C4-2B (cell line): Measurements from ENCODE around the gene PPIF.

Experiments used
- H3K27ac ChIP-seq: fragments of 450-650 bp; 2 replicates; pipeline ENCODE4 v1.5.1; 2017
- CTCF ChIP-seq: fragments of 450-650 bp; conservative IDR thresholded peaks from 2 replicates; pipeline ENCODE4 v1.5.1; 2017; ENCODE audit warnings: mild to moderate bottlenecking
- ZFX ChIP-seq: fragments of 450-650 bp; IDR thresholded peaks from 2 replicates; pipeline ENCODE4 v1.6.1; 2017

Gene PPIF

GRCh38 chr10:79351332-79351731, 4.1 kb downstream of the PPIF start:
- no peak for TF ChIP-seq CTCF
- TF ChIP-seq ZFX = no peak
- H3K27ac ChIP-seq = no peak overlapping the region

GRCh38 chr10:79352035-79352877, 5.0 kb downstream of the PPIF start:
- TF ChIP-seq CTCF (no peak), ZFX (no peak)

GRCh38 chr10:79353000-79353406, 5.7 kb downstream of the PPIF start:
- TF ChIP-seq ZFX (no peak), CTCF (no peak)

More at GRCh38 chr10:79352035-79352877, 5.0 kb downstream of the PPIF start:
- no peak overlapping the region for H3K27ac ChIP-seq

GRCh38 chr10:79353726-79354125, 6.5 kb downstream of the PPIF start:
- TF ChIP-seq CTCF = no peak
- H3K27ac ChIP-seq = no peak overlapping the region

More at GRCh38 chr10:79353000-79353406, 5.7 kb downstream of the PPIF start:
- no peak overlapping the region for H3K27ac ChIP-seq

GRCh38 chr10:79354141-79354540, 6.9 kb downstream of the PPIF start:
- H3K27ac ChIP-seq = no peak overlapping the region

GRCh38 chr10:79354615-79355014, 7.3 kb downstream of the PPIF start:
- no peak overlapping the region for H3K27ac ChIP-seq
- no peak for TF ChIP-seq ZFX
- TF ChIP-seq CTCF = no peak

More at GRCh38 chr10:79354141-79354540, 6.9 kb downstream of the PPIF start:
- TF ChIP-seq CTCF (no peak), ZFX (no peak)

GRCh38 chr10:79355420-79356017, 8.2 kb downstream of the PPIF start:
- no peak overlapping the region for H3K27ac ChIP-seq
- TF ChIP-seq CTCF (no peak), ZFX (no peak)
